GM12892 (cell line): ENCODE results near the gene AP4S1.

ENCODE experiments used
- POLR2A ChIP-seq: IDR thresholded peaks from 2 replicates; pipeline ENCODE4 v1.6.1; 2011; ENCODE audit warnings: low read depth, low read length, control low read depth
- POLR2AphosphoS5 ChIP-seq: IDR thresholded peaks from 2 replicates; pipeline ENCODE4 v1.6.1; 2011; ENCODE audit warnings: low read depth, low read length, control low read depth
- TAF1 ChIP-seq: IDR thresholded peaks from 2 replicates; pipeline ENCODE4 v1.6.1; 2011; ENCODE audit warnings: low read depth, mild to moderate bottlenecking, control low read depth, low read length, borderline replicate concordance

DNA sequence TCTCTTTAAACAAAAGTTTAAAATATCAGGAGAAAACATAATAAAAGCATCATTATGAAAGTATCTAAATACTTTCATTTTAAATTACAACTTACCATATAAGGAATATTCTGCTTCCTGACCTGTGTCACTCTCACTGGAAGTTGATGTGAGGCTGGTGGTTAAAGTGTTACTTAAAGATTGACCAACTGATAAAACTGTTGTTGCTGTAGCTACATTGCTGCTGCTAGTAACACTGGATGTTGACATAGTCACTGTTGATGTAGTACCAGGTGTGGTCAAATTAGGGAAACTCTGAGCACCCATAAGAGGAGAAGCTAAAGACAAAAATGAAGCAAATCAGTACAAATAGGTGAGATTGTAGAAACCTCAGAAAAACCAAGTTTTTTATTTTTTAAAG lies 102.2 kb downstream of the AP4S1 start:
- TF ChIP-seq POLR2A: no peak
- no peak for TF ChIP-seq TAF1
- TF ChIP-seq POLR2AphosphoS5: no peak
